GM18867 (cell line): Measurements from ENCODE around the gene FZD10.

Source experiments
- ATAC-seq: cut with Tn5 transposase; IDR thresholded peaks from one replicate; pipeline ENCODE4 v1.9.1; 2021; ENCODE audit warnings: mild to moderate bottlenecking, moderate library complexity; ENCODE audit not compliant: unreplicated experiment

The FZD10 gene

DNA sequence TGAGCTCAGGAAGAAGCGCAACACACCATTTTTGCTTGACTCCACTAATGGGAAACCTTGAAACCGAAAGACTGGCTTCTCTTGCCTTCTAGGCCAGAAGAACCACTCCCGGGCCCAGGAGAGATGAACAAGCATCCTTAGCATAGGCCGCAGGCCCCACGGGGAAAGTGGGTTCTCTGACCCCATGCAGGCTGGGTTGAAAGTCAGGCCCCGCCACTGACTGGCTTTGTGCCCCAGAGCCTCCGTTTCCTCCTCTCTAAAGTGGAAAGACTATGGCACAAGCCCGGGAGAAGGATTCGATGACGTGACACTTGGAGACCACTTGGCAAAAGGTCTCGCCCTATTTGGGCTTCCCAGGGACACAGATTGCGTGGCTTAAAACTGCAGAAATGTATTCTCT, 9.9 kb upstream of the FZD10 start:
- no peak for ATAC-seq

DNA sequence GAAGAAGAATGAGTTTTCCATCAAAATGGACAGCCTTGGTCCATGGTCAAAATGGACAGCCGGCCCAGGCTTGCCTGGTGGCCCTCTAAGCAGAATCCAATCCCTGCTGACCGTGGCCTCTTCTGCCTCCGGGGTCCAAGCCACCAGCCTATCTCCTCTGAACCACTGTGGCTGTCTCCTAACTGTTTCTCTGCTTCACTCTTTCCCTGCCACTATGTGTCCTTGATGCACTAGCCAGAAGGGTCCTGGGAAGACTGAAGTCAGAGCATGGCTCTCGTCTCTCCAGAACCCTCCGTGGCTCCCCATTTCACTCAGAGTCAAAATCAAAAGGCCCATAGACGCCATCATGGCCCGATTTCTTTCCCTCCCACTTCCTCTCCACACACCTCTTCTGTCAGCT, 8.5 kb upstream of the FZD10 start:
- no peak for ATAC-seq

DNA sequence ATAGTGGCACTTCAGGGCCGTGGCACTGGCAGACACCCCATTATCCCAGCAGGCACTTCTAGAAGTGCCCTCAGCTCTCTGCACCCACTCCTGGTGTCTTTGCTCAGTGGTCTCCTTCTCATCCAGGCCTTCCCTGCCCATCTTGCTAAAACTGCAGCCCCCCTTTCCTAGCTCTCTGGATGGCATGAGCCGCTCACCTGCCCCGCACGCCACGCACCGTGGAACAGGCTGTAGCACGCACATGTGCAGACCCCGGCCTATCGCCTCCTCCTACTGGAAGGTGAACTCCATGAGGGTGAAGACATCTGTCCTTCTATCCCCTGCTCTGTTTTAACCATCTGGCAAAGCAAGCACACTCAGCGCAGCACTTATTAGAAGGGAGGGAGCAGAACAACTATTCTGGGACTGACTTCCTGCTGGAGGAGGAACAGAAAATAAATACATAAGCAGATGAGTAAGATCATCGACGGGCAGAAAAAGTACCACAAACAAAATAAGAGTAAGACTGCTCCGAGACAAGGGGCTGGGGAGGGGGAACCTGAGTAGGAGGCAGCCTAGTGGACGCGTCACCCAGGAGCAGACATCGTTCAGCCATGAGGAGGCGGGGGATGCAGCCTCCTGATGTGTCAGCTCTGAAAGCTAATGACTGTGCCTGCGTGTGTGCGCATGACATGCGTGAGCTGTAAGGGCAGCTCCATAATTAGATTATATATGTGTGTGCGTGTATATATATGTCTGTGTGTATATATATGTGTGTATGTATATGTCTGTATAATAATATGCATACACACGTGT, 7.8 kb upstream of the FZD10 start:
- no peak for ATAC-seq

DNA sequence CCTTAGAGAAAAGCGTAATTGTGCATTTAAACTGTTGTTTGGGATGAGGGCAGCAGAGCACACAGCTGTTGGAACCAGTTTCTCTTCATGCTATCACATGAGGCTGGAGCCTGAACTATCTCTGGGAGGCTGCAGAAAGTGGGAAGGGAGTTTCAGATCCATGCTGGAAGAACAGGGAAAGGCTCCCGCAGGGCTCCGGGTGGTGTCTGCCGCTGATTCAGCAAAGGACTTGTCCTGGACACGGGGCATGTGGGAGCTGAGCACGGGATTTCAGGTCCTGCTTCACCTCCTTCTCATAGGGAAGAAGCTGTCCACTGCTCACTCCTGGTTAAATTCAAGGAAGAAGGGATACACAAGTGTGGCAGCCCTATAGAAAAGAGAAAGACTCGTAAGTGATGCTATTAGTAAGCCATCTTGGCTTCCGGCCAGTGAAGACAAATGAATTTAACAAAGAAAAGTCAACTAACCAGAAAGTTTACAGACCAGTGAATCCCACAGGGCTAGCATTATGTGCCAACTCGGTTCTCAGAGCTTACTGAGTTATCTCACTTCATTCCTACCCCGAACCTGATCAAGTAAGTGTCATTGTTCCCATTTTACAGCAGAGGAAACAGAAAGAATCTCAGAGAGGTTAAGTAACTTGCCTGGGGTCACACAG, 6.7 kb upstream of the FZD10 start:
- ATAC-seq = no peak

DNA sequence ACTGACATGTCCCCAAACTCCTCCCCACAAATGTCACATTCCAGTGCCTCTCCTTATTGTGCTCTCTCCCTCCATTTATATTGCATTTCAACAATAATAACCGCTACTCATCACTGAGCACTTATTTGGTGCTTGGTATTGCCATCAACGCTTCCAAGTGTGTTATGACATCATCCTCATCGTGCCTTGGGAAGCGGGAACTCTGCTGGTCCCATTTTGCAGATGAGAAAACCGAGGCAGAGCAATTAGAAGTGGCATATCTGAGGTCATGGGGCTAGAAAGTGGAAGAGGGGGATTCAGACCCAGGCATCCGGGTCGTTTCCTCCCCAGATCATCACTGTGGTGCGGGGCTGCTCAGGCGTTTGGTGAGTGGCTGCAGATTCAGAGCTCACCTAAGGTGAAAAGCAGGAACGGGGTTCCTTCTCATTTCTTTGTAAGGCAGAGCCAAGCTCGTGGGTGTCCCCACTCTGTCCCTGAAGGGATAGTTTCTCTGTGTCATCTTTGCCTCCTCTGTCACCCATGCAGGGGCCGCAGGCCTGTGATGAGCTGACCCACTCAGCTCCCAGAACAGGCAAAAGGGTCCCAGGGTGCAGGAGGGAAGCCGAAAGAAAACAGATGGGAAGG, 5.5 kb upstream of the FZD10 start:
- no peak for ATAC-seq

DNA sequence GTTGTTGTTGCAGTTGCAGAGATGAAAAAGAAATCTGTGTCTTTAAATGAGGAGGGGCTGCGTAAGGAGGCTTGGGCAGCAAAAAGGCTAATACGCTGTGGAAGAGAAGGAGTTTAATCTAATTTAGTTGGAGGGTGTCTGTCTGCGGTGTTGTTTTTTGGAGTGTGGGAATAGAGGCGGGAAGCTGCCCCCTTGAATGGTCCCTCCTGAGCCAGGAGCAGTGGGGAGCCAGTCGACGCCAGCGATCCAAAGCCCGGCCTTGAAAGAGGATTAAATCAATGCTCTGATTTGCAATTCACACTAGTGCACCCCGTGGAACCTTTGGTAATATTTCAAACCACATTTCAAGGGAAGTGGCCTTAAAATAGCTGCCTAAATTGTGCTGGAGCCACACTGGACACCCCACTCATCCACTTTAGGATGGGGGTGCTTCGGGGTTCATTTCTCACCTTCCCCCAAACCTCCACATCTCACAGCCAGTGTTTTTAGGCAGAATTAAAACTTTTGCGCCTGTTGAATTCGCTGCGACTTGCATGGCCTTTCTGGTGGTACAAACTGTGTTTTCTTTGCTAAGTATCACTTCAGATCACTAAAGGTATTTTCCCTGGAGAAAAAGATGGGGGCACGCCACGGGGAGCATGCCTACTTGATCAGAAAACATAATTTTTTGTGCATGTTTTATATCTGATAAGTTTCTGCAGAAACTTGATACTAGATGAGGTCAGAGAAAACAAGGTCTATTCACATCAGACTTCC, 4.1 kb upstream of the FZD10 start:
- ATAC-seq = no peak

DNA sequence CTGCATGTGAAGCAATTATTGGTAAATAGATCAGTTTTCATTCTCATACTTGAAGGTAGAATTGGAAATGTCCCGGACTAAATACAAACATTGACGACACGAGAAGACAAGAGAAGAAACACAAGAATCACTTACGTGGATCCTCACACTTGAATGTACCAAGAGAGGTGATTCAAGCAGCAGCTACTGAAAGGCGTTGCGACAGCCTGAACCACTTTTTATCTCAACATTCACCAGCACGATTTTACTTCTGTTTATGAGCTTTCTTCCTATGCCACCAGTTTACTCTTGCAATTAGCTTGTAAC, 3.6 kb upstream of the FZD10 start:
- no peak for ATAC-seq

DNA sequence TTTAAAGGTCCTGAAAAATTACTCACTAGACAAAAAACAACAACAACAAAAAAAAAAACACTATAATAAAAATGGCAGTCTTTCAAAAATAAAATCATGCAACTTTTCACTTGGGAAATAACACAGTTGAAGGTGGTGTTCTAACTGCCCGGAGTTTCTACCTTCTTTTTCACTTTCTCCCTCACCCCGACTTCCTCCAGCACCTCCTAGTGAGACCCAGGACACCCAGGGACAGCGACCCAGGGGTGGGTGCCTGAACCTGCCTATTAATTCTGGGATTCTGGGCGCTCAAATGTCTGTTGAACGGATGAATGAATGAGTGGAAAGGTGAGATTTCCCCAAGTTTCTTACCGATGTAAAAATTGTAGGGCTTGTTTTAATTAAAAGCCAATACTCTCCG, 2.0 kb upstream of the FZD10 start:
- ATAC-seq = no peak

DNA sequence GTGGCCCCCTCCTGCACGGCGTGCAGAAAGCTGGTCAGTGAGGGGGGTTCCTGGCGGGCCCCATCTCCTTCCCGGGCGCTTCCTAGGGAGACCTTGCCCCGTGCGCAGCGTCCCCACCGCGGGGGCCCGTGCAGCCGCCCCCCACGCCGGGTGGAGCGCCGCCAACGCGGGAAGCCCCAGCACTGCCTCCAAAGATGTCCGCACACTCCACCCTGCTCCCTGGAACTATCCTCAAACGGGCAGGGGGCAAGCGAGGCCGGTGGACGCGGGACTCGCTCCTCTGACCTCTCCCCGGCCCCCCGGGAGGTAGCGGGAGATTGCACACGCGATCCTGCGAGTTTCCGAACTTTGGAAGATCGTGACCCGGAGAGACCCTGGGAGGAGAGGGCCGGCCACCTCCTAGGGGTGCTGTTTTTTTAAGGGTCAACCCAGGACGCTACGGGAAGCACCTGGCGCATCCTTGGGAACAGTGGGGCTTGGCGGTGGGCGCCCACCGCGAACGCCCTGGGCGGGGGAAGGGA, 1.5 kb upstream of the FZD10 start:
- no peak for ATAC-seq

DNA sequence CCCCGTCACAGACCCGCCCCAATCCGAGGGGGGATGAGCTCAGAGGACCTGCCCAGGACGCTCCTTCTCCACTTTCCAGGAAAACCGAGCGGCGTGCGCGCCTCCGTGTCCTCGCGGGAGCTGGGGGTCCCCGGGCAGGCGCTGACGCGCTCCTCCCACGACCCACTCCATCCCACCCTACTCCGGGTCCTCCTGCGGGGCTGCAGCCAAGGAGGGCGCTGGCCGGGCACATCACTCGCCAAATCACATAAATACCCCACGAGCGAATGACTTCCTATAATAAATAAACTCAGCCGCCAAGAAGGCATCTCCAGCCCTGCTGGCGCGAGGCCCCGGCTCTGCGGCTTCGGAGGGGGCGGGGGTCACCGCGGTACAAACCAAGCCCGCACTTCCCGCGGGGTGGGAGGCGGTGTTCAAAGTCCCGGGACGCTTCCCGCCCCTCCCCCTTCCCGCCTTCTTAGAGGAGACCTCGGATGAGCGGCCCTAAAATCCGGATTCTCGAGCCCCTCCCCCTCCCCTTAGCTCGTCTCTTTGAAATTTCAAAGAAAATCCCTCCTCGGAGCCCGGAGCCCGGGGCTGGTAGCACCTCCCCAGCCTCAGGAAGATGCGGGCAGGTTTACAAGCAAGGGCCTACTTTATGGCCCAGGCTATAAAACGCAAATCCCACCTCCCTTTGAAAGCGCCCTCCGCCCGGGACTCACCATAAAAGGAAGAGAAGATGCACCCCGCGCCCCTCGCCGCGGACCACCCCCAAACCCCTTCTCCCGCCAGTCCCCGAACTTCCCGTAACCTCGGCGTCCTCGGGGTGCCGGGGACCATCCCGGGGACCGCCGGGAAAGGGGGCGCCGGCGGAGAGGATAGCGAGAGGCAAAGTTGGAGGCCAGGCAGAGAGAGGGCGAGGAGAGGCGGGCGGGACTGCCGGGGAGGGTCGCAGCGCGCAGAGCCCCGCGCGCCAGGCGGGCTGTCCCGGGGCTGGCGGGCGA, 712 bp upstream of the FZD10 start:
- no peak for ATAC-seq

DNA sequence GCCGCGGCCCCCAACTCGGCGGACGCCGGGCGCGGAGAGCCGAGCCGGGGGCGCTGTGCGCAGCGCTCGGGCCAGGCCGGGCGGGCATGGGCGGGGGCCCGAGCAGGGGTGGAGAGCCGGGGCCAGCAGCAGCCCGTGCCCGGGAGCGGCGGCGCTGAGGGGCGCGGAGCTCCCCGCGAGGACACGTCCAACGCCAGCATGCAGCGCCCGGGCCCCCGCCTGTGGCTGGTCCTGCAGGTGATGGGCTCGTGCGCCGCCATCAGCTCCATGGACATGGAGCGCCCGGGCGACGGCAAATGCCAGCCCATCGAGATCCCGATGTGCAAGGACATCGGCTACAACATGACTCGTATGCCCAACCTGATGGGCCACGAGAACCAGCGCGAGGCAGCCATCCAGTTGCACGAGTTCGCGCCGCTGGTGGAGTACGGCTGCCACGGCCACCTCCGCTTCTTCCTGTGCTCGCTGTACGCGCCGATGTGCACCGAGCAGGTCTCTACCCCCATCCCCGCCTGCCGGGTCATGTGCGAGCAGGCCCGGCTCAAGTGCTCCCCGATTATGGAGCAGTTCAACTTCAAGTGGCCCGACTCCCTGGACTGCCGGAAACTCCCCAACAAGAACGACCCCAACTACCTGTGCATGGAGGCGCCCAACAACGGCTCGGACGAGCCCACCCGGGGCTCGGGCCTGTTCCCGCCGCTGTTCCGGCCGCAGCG, 639 bp downstream of the FZD10 start:
- no peak for ATAC-seq

DNA sequence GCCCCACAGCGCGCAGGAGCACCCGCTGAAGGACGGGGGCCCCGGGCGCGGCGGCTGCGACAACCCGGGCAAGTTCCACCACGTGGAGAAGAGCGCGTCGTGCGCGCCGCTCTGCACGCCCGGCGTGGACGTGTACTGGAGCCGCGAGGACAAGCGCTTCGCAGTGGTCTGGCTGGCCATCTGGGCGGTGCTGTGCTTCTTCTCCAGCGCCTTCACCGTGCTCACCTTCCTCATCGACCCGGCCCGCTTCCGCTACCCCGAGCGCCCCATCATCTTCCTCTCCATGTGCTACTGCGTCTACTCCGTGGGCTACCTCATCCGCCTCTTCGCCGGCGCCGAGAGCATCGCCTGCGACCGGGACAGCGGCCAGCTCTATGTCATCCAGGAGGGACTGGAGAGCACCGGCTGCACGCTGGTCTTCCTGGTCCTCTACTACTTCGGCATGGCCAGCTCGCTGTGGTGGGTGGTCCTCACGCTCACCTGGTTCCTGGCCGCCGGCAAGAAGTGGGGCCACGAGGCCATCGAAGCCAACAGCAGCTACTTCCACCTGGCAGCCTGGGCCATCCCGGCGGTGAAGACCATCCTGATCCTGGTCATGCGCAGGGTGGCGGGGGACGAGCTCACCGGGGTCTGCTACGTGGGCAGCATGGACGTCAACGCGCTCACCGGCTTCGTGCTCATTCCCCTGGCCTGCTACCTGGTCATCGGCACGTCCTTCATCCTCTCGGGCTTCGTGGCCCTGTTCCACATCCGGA, 1.4 kb downstream of the FZD10 start:
- no peak for ATAC-seq

DNA sequence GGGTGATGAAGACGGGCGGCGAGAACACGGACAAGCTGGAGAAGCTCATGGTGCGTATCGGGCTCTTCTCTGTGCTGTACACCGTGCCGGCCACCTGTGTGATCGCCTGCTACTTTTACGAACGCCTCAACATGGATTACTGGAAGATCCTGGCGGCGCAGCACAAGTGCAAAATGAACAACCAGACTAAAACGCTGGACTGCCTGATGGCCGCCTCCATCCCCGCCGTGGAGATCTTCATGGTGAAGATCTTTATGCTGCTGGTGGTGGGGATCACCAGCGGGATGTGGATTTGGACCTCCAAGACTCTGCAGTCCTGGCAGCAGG, 1.9 kb downstream of the FZD10 start:
- no peak for ATAC-seq

DNA sequence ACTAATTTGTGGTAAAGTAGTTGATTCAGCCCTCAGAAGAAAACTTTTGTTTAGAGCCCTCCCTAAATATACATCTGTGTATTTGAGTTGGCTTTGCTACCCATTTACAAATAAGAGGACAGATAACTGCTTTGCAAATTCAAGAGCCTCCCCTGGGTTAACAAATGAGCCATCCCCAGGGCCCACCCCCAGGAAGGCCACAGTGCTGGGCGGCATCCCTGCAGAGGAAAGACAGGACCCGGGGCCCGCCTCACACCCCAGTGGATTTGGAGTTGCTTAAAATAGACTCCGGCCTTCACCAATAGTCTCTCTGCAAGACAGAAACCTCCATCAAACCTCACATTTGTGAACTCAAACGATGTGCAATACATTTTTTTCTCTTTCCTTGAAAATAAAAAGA, 2.7 kb downstream of the FZD10 start:
- no peak for ATAC-seq

DNA sequence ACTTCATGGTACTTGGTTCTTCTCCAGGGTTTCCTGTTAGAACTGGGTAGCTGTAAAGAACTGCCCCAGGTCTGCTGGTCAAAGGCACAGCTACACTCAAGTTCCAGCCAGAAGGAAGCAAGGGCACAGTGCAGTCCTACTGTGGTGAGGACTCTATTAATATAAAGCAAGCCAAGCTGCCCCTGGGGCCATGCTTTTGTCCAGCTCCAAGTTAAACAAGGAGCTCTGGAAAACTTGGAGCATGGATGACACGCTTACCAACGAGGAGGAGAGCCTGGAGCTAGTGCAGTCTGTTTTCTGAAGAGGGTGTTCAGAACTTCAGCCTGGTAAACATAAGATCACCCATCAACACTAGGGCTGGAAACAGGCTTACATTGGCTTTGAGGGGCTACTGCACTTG, 4.0 kb downstream of the FZD10 start:
- ATAC-seq = no peak

DNA sequence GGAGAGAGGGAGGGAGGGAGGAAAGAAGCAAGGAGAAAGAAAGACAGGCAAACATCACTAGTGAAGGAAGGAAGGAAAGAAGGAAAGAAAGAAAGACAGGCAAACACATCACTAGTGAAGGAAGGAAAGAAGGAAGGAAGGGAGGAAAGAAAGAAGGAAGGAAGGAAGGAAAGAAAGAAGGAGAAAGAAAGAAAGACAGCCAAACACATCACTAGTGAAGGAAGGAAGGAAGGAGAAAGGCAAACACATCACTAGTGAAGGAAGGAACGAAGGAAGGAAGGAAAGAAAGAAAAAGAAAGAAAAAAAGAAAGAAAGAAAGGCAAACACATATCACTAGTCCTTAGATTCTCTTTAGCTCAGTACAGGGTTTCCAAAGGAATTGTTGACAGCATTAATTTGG, 5.3 kb downstream of the FZD10 start:
- ATAC-seq = no peak

DNA sequence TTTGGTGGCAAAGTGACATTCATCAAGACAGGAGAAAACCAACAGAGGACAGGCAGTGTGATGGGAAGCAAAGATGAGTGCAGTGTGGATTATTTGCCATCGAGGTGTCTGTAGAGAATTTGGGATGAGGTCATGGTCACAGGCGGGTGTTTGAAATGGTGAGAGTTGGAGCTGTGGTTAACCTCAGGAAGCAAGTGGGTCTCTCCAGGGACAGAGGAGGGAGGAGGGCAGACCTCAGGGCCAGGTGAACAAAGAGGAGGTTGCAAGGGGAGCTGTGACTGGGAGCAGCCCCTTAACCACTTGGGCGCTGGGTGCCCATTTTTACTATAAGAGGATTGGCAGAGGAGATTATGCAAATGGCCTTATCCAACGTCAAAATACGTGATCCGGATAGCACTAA, 7.0 kb downstream of the FZD10 start:
- ATAC-seq = no peak

DNA sequence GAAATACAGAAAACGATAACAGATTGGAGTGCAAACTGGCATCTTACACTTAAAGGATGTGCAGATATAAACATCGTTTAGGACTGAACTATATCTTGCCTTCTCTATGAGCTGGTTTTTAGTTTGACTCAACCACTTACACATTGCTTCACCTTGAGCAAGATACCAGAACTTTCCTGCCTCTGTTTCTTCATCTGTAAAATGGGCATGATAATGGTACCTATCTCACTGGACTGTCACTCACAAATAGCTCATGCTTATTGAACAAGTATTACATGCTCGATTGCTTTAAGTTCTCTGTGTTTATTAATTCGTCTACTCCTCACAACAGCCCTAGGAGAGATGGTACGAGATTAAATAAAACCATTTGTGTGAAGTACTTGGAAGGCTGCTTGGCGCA, 7.7 kb downstream of the FZD10 start:
- no peak for ATAC-seq

DNA sequence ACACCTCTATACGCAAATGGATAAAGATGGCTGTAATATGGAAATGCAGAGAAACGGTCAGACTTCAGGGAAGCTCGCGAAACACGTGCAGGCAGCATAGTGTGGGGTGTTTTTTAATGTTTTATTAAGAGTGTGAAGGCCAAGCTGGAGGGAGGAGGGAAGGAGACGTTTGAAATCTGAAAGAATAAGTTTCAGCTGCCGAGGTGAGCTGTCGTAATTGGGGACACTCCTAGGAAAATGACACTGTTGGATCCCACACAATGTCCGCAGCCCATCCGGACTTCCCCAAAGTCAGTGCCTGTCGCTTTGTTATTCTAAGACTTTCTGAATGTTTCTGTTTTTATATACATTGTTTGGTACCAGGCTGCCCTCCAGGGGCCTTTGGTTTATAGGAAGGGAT, 8.3 kb downstream of the FZD10 start:
- ATAC-seq = no peak
